HG02759 (cell line): ENCODE measurements around the gene TMEM88.

ENCODE experiments used
- ATAC-seq: cut with Tn5 transposase; IDR thresholded peaks from one replicate; pipeline ENCODE4 v1.9.1; 2021; ENCODE audit warnings: mild to moderate bottlenecking, moderate library complexity; ENCODE audit not compliant: unreplicated experiment

Gene TMEM88

DNA sequence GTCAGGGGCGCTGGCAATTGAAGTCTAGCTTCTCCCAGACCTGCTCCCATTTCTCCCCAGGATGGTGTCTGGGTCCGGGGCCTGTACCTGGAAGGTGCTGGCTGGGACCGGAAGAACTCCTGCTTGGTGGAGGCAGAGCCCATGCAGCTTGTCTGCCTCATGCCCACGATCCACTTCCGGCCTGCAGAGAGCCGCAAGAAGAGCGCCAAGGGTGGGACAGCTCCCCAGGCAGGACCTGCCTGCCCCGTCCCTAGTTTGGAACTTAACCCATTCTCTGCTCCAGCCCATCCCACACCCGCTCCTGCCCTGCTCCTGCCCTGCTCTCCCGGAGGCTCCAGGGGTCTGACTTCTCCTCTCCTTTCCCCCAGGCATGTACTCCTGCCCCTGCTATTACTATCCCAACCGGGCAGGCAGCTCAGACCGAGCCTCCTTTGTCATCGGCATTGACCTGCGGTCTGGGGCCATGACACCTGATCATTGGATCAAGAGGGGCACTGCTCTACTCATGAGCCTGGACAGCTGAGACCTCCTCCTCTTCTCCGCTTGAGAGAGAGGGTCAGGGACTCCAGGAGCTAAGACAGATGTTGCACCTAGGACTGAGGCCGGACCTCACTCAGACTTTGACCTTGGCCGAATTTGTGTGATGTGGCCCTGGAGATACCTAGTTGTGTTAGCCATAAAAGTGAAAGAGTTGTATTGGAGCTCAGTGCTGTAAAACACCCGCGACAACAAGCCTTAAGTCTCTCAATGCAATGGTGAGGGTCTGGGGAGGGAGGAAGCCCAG lies 21.7 kb upstream of the TMEM88 start:
- no peak for ATAC-seq

DNA sequence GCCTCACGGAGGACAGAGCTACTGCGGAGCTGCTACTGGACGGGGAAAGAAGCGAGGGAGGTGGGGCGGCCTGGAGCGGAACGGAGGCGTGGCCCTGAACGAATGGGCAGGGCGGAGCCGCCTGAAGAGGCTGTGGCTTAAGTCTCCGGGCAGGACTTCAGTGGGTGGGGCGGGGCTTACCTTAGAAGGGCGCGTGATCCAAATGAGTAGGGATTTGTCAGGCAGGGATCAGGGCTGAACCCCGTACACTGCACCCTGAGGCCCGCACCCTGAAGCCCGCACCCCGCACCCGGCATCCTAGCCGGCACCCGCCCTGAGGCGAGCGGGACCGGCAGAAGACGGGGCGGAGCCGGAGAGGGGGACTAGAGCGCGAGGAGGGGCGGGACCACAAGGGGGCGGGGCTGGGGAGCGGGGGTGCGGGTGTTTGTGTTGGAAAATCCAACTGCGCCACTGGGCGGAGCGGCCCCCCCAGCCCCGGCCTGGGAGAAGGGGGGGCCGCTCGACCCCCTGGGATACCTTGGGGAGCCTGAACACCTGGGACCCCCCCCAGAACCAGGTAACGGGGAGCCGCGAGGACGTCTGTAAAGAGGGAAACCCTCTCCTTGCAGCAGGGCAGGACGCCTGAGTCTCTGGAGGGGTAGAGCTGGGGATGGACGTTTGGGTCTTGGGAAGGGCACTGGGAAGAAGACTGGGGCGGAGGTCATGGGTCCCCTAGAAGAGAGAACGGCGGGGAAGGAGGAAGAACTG lies 20.9 kb upstream of the TMEM88 start, which contains the start of gene KDM6B:
TSS of gene KDM6B (plus strand) at position 423 of the 747 bp plus-strand sequence. CDS start 11,338 bp downstream, outside the sequence.
- peak; percentile 48 for ATAC-seq

DNA sequence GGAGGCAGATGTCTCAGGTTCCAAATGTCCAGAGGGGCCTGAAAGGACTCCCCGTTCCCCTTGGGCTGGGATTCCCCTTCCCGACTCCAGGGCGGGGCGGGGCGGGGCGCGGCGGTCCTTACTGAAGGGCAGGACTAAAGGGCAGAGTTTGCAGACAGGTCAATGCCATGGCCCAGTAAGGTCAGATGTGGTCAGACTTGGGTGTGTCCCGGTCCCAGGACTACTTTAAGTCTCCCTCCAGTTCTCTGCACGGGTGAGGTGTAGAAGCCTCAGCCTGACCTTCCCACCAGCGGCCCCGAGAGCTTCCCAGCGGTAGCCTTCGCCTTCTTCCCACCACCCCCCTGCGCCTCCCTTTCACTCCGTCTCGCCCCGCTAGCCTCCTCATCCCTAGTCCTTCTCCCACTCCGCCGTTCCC lies 20.3 kb upstream of the TMEM88 start:
- ATAC-seq, result no peak

DNA sequence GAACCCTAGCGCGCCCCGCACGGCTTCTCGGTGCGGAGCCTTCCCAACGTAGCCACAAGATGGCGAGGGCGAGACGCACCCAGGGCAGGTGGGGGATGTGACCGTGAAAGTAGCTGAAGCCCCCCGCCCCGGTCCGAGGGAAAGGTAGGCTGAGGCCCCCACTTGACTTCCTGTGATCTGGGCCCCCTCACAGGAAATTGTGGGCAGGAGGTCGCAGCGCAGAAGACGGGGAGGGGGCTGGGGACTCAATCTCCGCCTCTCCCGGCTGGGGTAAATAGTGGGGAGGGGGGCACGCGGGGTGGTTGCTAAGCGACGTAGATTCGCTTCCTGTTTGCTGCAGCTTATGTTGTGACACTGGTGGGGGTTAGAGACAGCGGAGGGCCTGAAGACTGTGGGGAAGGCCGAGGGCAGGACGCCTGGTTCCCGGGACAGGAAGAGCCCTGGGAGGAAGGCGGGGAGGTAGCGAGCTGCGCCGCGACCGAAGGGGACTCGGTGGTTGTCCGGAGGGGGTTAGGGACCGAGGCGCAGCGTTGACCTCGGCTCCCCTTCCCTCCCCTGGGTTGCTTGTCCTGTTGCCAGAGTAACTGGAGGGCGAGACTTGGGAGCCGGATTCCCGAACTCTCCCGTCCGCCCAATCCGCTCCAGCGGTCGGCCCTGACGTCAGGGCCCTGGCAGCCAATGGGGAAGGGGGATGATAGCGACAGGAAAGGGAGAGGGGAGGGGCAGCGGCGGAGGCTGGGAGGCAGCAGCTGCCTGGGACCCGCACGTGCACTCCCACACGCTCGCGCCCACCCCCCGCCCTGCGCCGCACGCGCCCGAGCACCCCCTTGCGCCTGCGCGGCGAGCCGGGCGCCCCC lies 19.7 kb upstream of the TMEM88 start:
- peak; percentile 57 for ATAC-seq

DNA sequence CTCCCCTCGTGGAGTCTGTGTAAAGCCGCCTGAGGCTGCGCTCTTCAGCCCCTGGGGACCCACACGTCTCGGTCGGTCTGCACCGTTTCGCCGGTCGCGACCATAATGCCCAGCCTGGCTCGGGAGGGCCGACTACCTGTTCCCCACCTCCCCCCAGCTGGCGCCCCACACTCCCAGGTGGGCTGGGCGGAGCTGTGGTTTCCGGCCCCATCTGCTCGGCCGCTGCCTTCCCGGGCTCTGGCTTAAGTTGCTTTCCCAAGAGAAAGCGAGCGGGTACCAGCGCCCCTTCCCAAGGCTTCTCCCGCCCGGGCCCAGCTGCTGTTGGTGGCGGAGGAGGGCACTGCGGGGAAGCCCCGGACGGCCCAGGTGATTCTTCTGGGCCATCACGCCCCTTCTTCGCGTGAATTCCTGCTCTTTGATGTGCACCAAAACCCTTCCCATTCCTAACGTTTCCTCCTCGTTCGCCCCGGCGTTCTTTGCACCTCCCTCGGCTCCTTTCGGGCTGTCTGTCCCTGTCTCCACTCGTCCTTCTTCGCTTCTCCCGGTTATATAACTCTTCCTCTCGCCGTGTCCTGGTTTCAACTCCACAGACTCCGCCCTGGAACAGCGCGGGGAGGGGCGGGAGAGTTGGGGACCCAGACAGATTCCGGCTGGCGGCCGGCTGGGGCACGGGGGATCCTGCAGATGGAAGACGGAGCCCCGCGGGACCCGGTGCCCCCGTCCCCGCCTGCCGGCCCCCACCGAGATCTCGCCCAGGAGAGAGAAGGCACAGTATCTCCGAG lies 18.9 kb upstream of the TMEM88 start:
- ATAC-seq, result no peak

DNA sequence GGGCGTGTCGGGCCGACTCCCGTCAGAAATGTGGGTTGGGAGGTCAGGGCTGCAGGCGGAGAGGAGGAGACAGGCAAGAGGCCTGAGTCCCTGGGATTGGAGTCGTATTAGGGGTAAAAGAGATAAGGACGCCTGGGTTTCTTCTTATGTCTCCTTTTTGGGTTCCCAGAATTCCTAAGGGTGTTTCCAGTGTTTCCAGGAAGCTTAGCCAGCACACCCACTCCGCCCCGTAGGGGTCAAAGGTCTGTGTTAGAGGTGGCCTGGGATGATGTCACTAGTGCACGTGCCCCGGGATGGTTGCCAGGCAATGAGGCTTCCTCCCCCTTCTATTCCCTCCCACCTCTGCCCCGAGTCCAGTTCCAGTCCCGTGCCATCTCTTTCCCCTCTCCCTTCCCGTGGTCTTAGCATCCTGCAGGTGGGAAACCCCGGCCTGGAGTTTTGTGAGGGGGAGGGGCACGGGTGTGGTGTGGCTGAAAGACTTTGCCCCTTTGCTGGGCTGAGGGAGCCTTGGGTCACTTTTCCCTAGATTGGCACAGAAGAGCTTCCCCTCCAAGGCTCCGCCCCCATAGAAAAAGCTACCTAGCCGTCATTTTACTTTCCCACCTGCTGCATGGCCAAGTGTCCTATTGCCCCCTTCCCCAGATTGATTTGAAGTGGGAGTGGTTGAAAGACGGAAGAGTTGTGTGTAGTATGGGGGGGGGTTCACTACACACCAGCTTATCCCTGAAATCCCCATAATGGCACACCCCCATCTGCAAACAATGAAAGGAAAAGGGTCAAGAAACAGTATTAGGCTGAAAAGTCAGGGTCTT lies 18.1 kb upstream of the TMEM88 start:
- ATAC-seq, result no peak

DNA sequence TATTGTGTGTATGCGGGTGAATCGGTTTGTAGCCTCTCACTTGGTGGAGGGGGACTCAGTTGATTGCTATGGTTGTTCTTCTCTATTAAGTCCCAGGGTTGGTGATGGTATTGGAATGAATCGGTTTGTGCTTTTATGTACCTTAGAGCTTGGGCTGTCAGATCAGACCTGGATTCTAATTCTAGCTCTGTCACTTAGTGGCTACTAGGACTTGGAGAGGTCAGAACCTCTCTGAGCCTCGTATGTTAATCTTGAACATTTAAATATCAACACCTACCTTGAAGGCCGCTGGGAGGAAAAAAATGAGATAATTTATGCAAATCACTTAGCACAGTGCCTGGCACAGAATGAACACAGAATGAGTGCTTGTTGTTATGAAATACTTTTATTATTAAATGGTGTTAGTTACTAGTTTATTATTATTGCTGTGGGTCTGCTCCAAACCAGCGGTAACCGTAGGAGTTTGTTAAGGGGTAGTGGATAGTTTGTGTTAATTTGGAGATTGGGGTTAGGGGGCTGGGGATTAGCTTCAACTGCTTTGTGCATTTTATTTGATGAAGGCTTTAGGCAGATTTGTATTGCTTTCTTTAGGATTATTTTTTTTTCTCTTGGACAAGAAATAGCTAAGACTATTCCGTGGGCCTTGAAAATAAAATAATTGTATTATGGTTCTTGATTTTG lies 17.3 kb upstream of the TMEM88 start:
- ATAC-seq, result no peak

DNA sequence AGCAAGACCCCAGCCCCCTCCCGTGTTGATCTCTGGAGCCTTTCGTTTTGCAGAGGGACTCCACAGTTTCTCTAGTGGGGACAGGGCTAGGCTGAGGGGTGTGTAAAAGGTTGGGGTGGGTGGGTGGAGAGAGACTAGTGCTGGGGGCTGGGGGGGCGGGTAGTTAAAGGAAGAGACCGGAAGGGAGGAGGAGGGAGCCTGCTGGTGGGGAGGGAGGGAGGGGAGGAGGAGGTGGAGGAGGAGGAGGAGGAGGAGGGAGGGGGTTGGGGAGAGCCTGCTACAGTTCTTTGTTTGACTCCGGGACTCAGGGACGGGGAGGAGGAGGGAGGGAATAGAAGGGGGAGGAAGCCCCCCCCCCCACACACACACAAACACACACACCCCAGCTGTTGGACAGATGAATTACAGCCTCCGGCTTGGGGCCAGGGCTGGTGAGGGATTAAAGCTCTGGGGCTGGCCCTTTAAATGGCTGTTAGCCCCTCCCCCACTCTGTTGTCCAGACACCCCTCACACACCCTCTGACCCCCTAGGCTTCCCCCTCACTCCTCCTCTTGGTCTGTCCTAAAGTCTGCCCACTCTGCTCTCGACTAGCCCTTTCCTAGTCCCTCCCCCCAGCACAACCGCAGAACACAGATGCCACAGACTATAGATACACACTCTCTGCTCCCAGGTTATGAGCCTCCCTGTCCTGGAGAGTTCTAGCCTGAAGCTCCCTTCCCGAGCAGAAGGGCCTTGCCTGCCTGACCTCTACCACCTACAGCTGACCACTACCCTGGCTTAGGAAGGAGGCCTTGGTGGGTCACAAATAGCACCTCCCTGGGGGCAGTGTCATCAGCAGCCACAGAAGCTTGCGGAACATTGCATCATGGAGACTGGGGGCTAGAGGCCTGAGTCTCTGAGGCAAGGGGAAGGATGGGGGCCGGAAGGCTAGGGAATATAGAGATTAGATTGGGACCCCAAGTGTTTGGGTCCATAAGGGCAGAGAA lies 16.5 kb upstream of the TMEM88 start:
- ATAC-seq, result no peak

DNA sequence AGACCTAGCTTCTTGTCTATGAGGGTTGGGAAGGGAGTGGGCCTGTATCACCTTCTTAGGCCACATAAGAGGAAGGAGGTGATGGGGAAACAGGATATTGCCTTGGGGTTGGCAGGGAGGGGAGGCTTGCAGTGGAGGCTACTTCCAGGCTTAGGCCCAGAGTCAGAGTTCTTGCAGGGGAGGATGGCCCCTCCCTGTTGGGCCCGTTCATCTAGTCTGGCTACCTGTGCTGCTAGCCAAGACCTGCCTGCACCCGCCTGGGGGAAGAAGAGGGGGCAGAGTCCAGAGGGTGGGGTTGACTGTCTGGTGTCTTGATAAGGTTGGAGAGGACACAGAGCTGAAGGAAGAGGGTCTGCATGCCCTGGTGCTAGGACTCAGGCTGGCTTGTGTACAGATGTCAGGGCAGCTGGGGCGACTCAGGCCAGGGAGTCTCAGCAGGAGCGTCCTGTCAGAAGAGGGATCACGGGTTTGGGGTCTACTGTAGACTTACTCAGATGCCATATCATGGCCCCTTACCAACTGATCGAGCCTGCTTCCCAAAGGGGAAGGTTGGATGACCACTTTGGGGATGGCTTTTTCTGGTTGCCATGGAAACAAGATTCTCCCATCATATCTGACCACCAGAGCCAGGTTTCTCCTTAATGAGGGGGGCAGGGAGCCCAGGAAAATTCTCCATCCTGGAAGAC lies 15.5 kb upstream of the TMEM88 start:
- no peak for ATAC-seq

DNA sequence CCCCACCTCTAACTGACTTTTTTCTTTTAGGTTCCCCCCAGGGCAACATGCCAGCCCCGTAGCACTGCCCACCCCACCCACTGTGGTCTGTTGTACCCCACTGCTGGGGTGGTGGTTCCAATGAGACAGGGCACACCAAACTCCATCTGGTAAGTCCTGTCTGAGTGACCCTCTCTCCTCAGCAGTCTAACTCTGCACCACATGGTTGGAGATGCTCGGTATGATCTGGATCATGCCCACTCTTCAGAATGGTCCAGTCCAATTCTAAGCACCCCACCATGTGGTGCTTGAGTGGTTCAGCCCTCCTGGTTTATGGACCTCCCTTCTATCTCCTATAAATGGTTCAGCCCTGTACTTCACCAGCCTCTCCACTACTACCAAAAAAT lies 15.0 kb upstream of the TMEM88 start:
- no peak for ATAC-seq

DNA sequence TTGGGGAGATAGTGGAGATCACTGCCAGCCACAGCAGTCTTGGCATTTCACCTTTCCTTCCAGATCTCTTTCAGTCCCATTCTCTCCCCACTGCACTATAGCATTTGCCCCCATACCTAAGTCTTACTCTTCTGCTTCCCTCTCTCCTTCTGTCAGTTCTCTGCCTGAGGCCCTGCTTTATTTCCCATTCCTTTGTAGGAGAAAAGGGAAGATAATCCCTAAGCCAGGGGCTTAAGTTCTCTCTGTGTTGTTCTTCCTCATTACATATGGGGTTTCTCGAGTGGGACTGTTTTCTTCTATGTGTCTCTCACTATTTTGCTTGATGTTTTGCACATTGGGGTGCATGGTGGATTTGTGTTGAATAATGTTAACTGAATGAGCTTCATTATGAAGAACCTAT lies 14.4 kb upstream of the TMEM88 start:
- no peak for ATAC-seq

DNA sequence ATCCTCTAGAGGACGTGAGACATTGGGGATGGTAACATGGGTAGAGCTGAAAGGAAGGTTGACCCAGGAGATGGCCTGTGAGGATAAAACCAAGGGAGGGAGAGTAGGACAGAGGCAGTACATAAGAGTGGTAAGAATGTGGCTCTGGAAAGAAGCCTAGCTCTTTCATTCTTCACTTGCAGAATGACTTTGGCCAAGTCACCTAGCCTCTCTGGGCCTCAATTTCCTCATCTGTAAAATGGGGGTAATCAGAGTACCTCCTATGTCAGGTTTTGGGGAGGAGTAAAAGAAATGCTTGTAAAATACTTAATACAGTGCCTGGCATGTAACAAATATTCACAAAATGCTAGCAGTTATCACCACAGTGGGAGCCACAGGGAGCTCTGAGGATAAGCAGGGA lies 14.0 kb upstream of the TMEM88 start:
- no peak for ATAC-seq

DNA sequence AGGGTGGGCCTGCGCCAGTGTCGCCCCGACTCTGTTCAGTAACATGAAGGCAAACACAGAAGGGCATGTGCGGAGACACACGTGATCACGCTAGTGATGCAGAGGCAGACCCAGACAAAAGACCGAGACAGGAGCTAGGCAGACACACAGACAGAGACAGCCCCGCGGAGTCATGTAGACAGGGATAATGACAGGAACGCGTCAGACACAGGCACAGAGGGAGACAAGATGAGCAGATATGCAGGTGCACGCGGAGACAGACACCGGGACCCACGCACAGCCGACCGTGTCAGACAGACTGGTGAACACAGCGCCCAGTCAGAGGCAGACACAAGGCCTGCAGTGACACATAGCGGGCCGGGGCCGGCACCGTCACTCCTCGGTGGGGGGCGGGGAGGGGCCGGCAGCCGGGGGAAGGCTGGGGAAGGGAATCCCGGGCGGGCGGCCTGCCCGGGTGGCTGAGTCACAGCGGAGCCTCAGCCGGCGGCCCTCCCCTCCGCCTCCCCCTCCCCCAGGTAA lies 13.4 kb upstream of the TMEM88 start:
- ATAC-seq, result peak; percentile 11

DNA sequence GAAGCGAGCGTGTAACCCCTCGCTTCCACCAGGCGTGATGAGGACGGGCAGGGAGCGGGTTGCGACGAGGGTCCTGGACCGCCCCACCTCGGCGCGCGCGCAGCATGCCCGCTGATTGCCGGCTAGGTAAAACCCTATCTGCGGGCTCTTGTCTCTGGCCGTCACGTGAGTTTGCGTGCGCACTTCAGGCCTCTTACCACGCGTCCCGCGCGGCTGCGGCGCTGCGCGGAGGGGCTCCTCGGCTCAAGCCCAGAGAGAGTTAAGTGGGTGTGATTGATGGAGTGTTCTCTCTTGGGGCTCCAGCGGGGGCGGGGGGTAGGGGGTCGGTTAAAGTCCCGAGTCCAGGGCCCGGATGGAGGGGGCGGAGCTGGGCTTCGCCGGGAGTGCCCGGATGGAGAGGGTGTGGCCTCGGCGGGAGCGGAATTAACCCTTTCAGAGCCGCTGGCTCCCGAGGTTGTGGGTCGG lies 12.9 kb upstream of the TMEM88 start:
- ATAC-seq, result peak; percentile 27

DNA sequence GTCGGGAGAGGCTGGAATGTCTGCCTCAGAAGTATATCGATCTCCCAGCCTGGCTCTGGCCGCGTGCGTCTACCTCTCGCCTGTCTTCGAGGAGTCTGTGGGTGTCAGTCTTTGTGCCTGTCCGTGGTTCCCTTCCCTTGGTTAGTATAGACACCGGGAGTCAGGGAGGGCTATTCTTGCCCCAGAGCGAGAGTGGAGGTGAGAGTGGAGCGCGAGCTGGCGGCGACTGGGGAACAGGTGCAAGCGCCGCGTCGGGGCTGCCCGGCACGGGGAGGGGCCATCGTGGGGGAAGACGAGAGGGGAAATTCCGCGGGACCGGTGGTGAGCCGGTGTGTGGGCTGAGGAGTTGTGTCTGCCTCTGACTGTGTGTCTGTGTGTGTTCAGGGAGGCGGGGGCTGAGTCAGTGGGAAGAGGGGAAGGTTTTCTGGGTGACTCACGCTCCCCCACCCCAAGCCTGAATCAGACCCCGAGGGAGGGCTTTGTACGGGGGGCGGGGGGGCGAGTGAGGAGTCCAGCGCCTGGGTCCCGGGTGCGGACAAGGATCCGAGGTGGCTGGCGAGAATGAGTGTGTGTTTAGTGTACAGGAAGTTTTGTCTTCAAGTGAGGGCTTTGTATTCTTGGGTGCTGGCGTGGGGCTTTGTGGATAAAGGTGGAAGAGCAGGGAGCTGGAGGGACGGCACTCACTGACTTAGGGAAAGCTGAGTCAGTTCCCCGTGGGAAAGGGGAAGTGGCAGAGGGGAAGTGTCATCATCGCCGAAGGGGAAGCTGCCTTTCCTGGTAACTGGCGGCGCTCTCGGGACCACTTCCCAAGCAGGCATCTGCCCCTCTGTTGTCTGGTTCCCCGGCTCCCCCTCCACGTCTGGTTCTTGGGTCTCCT lies 12.2 kb upstream of the TMEM88 start:
- ATAC-seq, result peak; percentile 30

DNA sequence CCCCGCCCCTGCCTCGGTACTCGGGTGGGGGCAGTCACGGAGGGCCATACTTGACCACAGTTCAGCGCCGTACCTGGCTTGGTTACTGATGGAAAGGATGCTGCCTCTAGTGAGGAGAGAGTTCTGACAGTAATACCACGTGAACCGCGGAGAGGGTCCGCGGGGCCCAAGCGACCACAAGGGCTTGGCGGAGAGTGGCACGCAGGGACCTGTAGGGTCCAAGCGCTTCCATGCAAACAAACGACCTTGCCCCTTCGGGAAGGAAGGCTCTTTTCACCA lies 11.7 kb upstream of the TMEM88 start:
- no peak for ATAC-seq
